WTC11 (cell line): ENCODE results near the gene CD109. TPM values are rescaled to one million over a fixed set of nuclear protein-coding genes. Genes with fewer than 3 reads are reported as not detected.

Source experiments
- ATAC-seq: fragments of 200-7000 bp; cut with Tn5 transposase; 2 replicates; pipeline ENCODE4 v1.10.0; 2021; ENCODE audit warnings: mild to moderate bottlenecking, moderate library complexity
- CTCF ChIA-PET: fragments of 300-600 bp; sonication (Branson Sonifier 250); formaldehyde crosslinking; loops from one replicate; lab custom pipeline; 2021; ENCODE audit warnings: antibody characterized with exemption; lab: Charles Lee
- POLR2A ChIA-PET: fragments of 350-600 bp; sonication (Branson Sonifier 250); formaldehyde crosslinking; loops from one replicate; lab custom pipeline; 2021; ENCODE audit warnings: antibody characterized with exemption; lab: Charles Lee
- DNase-seq: peaks from one replicate; pipeline ENCODE4 v3.0.0; 2021; ENCODE audit warnings: low spot score
- H3K27ac Mint-ChIP-seq: 2 replicates; pipeline ENCODE4 v1.8.0; 2021; ENCODE audit warnings: mixed read lengths
- H3K27me3 Mint-ChIP-seq: 2 replicates; pipeline ENCODE4 v1.8.0; 2021; ENCODE audit warnings: low read depth, mild to moderate bottlenecking, moderate library complexity, mixed read lengths
- H3K36me3 Mint-ChIP-seq: 2 replicates; pipeline ENCODE4 v1.8.0; 2021; ENCODE audit warnings: mixed read lengths
- H3K4me1 Mint-ChIP-seq: 2 replicates; pipeline ENCODE4 v1.8.0; 2022; ENCODE audit warnings: mixed read lengths
- H3K4me3 Mint-ChIP-seq: 2 replicates; pipeline ENCODE4 v1.8.0; 2021; ENCODE audit warnings: mild to moderate bottlenecking, moderate library complexity, mixed read lengths
- H3K9me3 Mint-ChIP-seq: 2 replicates; pipeline ENCODE4 v1.8.0; 2021; ENCODE audit warnings: mixed read lengths
- ATF6 ChIP-seq: sonication (generic); formaldehyde crosslinking; IDR thresholded peaks from 2 replicates; pipeline ENCODE4 v1.8.1; 2023; ENCODE audit warnings: mild to moderate bottlenecking, missing genetic modification reagents
- CDX4 ChIP-seq: fragments of 250-450 bp; sonication (Bioruptor Pico); IDR thresholded peaks from 2 replicates; pipeline ENCODE4 v1.9.0; 2021; ENCODE audit warnings: moderate library complexity, mild to moderate bottlenecking, inconsistent platforms, borderline replicate concordance
- CREM ChIP-seq: sonication (generic); formaldehyde crosslinking; IDR thresholded peaks from 2 replicates; pipeline ENCODE4 v1.8.1; 2022; ENCODE audit warnings: mild to moderate bottlenecking, missing genetic modification reagents, moderate library complexity
- ELF4 ChIP-seq: sonication (generic); formaldehyde crosslinking; IDR thresholded peaks from 2 replicates; pipeline ENCODE4 v1.8.1; 2022; ENCODE audit warnings: low read depth, mild to moderate bottlenecking, moderate library complexity, missing genetic modification reagents
- FOXP4 ChIP-seq: sonication (generic); formaldehyde crosslinking; IDR thresholded peaks from 2 replicates; pipeline ENCODE4 v1.8.0; 2022; ENCODE audit warnings: mild to moderate bottlenecking, missing genetic modification reagents
- GABPB1 ChIP-seq: sonication (generic); formaldehyde crosslinking; IDR thresholded peaks from 2 replicates; pipeline ENCODE4 v1.8.1; 2023; ENCODE audit warnings: mild to moderate bottlenecking, missing genetic modification reagents
- GRHL2 ChIP-seq: fragments of 250-450 bp; sonication (Bioruptor Pico); IDR thresholded peaks from 2 replicates; pipeline ENCODE4 v1.8.0; 2022; ENCODE audit warnings: mild to moderate bottlenecking, moderate library complexity; ENCODE audit not compliant: insufficient replicate concordance, severe bottlenecking
- GTF2I ChIP-seq: fragments of 250-450 bp; sonication (Bioruptor Pico); conservative IDR thresholded peaks from 2 replicates; pipeline ENCODE4 v1.4.0; 2021; ENCODE audit warnings: mild to moderate bottlenecking
- MAX ChIP-seq: sonication (generic); formaldehyde crosslinking; IDR thresholded peaks from 2 replicates; pipeline ENCODE4 v1.8.0; 2022; ENCODE audit warnings: mild to moderate bottlenecking, missing genetic modification reagents
- MXD4 ChIP-seq: fragments of 250-450 bp; sonication (Bioruptor Pico); IDR thresholded peaks from 2 replicates; pipeline ENCODE4 v1.8.0; 2021; ENCODE audit warnings: mild to moderate bottlenecking, moderate library complexity, borderline replicate concordance
- NR2C2 ChIP-seq: sonication (generic); formaldehyde crosslinking; IDR thresholded peaks from 2 replicates; pipeline ENCODE4 v1.8.0; 2022; ENCODE audit warnings: mild to moderate bottlenecking, missing genetic modification reagents
- RELA ChIP-seq: sonication (generic); formaldehyde crosslinking; IDR thresholded peaks from 2 replicates; pipeline ENCODE4 v1.8.1; 2022; ENCODE audit warnings: missing genetic modification reagents, mild to moderate bottlenecking, borderline replicate concordance
- SP1 ChIP-seq: sonication (generic); formaldehyde crosslinking; conservative IDR thresholded peaks from 2 replicates; pipeline ENCODE4 v1.8.1; 2022; ENCODE audit warnings: missing genetic modification reagents
- TEAD1 ChIP-seq: sonication (generic); formaldehyde crosslinking; IDR thresholded peaks from 2 replicates; pipeline ENCODE4 v1.8.0; 2022; ENCODE audit warnings: mild to moderate bottlenecking, missing genetic modification reagents
- ZNF281 ChIP-seq: sonication (generic); formaldehyde crosslinking; IDR thresholded peaks from 2 replicates; pipeline ENCODE4 v1.8.0; 2023; ENCODE audit warnings: mild to moderate bottlenecking, missing genetic modification reagents
- ZNF317 ChIP-seq: sonication (generic); formaldehyde crosslinking; IDR thresholded peaks from 2 replicates; pipeline ENCODE4 v1.8.1; 2023; ENCODE audit warnings: low read depth, mild to moderate bottlenecking, moderate library complexity, missing genetic modification reagents, borderline replicate concordance
- ZNF416 ChIP-seq: fragments of 250-450 bp; sonication (Bioruptor Pico); IDR thresholded peaks from 2 replicates; pipeline ENCODE4 v1.9.0; 2021; ENCODE audit warnings: mild to moderate bottlenecking, inconsistent platforms
- ZNF532 ChIP-seq: fragments of 250-450 bp; sonication (Bioruptor Pico); IDR thresholded peaks from 2 replicates; pipeline ENCODE4 v1.9.0; 2021; ENCODE audit warnings: mild to moderate bottlenecking, borderline replicate concordance
- total RNA-seq: library from RNA; stranded (reverse); gene quantifications from 3 replicates; pipeline ENCODE4 v1.2.3, GENCODE V29; 2021
- TF ChIP-seq, protein P1 (sequence below): sonication (generic); formaldehyde crosslinking; IDR thresholded peaks from 2 replicates; pipeline ENCODE4 v1.8.1; 2022; ENCODE audit warnings: low read depth, mild to moderate bottlenecking, moderate library complexity, missing genetic modification reagents, borderline replicate concordance
- TF ChIP-seq, protein P2 (sequence below): fragments of 250-450 bp; sonication (Bioruptor Pico); IDR thresholded peaks from 2 replicates; pipeline ENCODE4 v1.9.0; 2021; ENCODE audit warnings: mild to moderate bottlenecking
- TF ChIP-seq, protein P3 (sequence below): fragments of 200-600 bp; IDR thresholded peaks from 2 replicates; pipeline ENCODE4 v1.8.0; 2022; ENCODE audit warnings: antibody characterized with exemption

CD109 gene
- total RNA-seq, 1 experiment from 2014 or later = 4.5 TPM

DNA sequence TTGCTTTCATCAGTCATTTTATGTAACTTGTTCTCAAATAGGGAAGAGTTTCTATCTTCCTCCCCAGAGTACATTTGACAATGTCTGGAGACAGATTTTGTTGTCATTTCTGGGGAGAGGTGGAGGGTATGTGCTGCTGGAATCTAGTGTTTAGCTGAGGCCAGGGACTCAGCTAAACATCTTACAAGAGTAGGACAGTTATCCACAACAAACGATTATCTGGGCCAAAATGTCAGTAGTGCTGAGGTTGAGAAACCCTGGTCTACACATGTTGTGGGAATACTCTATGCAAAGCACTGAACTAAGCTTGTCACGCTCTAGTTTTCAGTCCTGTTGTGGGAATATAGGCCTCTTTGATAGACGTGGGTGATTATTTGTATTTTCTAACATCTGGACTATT is 171.4 kb downstream of the CD109 start (continued):
- no peak for TF ChIP-seq ZNF281 (CRISPR knock-in tag)

DNA sequence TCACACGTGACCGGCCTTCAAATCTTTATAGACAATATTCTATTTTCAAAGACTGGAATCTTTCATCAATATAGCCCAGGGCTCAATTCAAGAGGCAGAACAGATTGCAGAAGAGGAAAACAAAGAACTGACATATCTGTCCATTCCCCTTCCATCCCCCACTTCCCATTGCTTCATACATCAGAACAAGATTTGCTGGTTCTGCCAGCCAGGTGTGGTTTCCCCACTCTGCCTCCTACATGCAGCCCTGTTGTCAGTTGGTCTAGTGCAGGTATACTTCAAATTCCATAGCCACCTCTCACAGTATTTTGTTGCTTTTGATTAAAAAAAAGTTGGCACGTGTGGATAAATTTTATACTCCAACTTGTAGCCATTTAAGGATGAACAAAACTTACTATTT is 174.9 kb downstream of the CD109 start:
- ATAC-seq = no peak

More for the DNA sequence above, 174.9 kb downstream of the CD109 start:
- Mint-ChIP-seq H3K36me3 (no peaks in the 10 kb centered on the region), H3K4me3 (no peak overlapping the region), H3K27ac (no peak overlapping the region), H3K4me1 (peaks cover 4% of the 10 kb centered on the region), H3K9me3 (peaks cover 23% of the 10 kb centered on the region), H3K27me3 (no peaks in the 10 kb centered on the region)
- CTCF ChIA-PET = no interaction called here
- POLR2A ChIA-PET = no interaction called here
- TF ChIP-seq NR2C2 (CRISPR knock-in tag) (no peak), ZNF416 (CRISPR knock-in tag) (no peak), FOXP4 (CRISPR knock-in tag) (no peak), CDX4 (no peak), CREM (CRISPR knock-in tag) (no peak), MAX (CRISPR knock-in tag) (no peak), GRHL2 (CRISPR knock-in tag) (no peak), SP1 (CRISPR knock-in tag) (no peak), GTF2I (CRISPR knock-in tag) (no peak), RELA (CRISPR knock-in tag) (no peak), ATF6 (CRISPR knock-in tag) (no peak), ZNF317 (CRISPR knock-in tag) (no peak), ELF4 (CRISPR knock-in tag) (no peak), GABPB1 (CRISPR knock-in tag) (no peak), MXD4 (no peak), TEAD1 (no peak), ZNF532 (CRISPR knock-in tag) (no peak)
- TF ChIP-seq, protein P1, sequence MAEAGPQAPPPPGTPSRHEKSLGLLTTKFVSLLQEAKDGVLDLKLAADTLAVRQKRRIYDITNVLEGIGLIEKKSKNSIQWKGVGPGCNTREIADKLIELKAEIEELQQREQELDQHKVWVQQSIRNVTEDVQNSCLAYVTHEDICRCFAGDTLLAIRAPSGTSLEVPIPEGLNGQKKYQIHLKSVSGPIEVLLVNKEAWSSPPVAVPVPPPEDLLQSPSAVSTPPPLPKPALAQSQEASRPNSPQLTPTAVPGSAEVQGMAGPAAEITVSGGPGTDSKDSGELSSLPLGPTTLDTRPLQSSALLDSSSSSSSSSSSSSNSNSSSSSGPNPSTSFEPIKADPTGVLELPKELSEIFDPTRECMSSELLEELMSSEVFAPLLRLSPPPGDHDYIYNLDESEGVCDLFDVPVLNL = no peak
- TF ChIP-seq, protein P2, sequence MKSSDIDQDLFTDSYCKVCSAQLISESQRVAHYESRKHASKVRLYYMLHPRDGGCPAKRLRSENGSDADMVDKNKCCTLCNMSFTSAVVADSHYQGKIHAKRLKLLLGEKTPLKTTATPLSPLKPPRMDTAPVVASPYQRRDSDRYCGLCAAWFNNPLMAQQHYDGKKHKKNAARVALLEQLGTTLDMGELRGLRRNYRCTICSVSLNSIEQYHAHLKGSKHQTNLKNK (CRISPR knock-in tag) = no peak
- TF ChIP-seq, protein P3, sequence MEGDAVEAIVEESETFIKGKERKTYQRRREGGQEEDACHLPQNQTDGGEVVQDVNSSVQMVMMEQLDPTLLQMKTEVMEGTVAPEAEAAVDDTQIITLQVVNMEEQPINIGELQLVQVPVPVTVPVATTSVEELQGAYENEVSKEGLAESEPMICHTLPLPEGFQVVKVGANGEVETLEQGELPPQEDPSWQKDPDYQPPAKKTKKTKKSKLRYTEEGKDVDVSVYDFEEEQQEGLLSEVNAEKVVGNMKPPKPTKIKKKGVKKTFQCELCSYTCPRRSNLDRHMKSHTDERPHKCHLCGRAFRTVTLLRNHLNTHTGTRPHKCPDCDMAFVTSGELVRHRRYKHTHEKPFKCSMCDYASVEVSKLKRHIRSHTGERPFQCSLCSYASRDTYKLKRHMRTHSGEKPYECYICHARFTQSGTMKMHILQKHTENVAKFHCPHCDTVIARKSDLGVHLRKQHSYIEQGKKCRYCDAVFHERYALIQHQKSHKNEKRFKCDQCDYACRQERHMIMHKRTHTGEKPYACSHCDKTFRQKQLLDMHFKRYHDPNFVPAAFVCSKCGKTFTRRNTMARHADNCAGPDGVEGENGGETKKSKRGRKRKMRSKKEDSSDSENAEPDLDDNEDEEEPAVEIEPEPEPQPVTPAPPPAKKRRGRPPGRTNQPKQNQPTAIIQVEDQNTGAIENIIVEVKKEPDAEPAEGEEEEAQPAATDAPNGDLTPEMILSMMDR = no peak
- DNase-seq = no peak
